SU-DHL-6 (cell line): ENCODE results near the gene RIMBP2.

Experiments
- H2AFZ ChIP-seq: fragments of 200-600 bp; sonication (generic); 2 replicates; pipeline ENCODE4 v1.6.1; 2014; ENCODE audit warnings: low read depth, mild to moderate bottlenecking, moderate library complexity, mixed read lengths, antibody characterized with exemption, low read length; ENCODE audit not compliant: severe bottlenecking
- H3F3A ChIP-seq: fragments of 200-600 bp; shearing (Covaris generic); 2 replicates; pipeline ENCODE4 v1.6.0; 2016; ENCODE audit warnings: antibody characterized with exemption, mild to moderate bottlenecking; ENCODE audit not compliant: insufficient read depth
- H3K27ac ChIP-seq: fragments of 200-600 bp; sonication (generic); 2 replicates; pipeline ENCODE4 v1.5.1; 2016; ENCODE audit warnings: low read depth, mild to moderate bottlenecking, low read length, moderate library complexity, mixed read lengths
- H3K27me3 ChIP-seq: fragments of 200-600 bp; sonication (generic), shearing (Covaris generic); 2 replicates; pipeline ENCODE4 v1.6.0; 2014; ENCODE audit warnings: mild to moderate bottlenecking, low read length
- H3K36me3 ChIP-seq: fragments of 200-600 bp; sonication (generic); 2 replicates; pipeline ENCODE4 v1.6.1; 2014; ENCODE audit warnings: mild to moderate bottlenecking, low read length, mixed read lengths
- H3K4me2 ChIP-seq: fragments of 300-600, 200-600 bp; shearing (Covaris generic), sonication (generic); 2 replicates; pipeline ENCODE4 v1.6.0; 2014; ENCODE audit warnings: low read length, low read depth, mild to moderate bottlenecking; ENCODE audit not compliant: poor library complexity, severe bottlenecking
- H3K4me3 ChIP-seq: fragments of 200-600 bp; sonication (generic); 2 replicates; pipeline ENCODE4 v1.5.1; 2014; ENCODE audit warnings: antibody characterized with exemption, low read length, mild to moderate bottlenecking, mixed read lengths; ENCODE audit not compliant: insufficient read depth, poor library complexity, severe bottlenecking
- H3K79me2 ChIP-seq: fragments of 200-600 bp; sonication (generic); 2 replicates; pipeline ENCODE4 v1.6.1; 2014; ENCODE audit warnings: mild to moderate bottlenecking, low read length, moderate library complexity; ENCODE audit not compliant: insufficient read depth
- H3K9ac ChIP-seq: fragments of 200-600 bp; sonication (generic); 2 replicates; pipeline ENCODE4 v1.7.0; 2014; ENCODE audit warnings: mild to moderate bottlenecking, low read length
- H3K9me2 ChIP-seq: fragments of 200-600 bp; sonication (generic); replicated peaks from 2 replicates; pipeline ENCODE4 v1.6.1; 2014; ENCODE audit warnings: low read length; ENCODE audit not compliant: insufficient read depth
- H3K9me3 ChIP-seq: fragments of 200-600 bp; sonication (generic); 2 replicates; pipeline ENCODE4 v1.6.1; 2014; ENCODE audit warnings: low read length, mixed read lengths; ENCODE audit not compliant: insufficient read depth
- H4K20me1 ChIP-seq: fragments of 200-600 bp; sonication (generic); 2 replicates; pipeline ENCODE4 v1.6.1; 2014; ENCODE audit warnings: low read depth, mild to moderate bottlenecking, antibody characterized with exemption, low read length, moderate library complexity, mixed read lengths
- EZH2phosphoT487 ChIP-seq: fragments of 200-600 bp; sonication (generic), shearing (Covaris generic); conservative IDR thresholded peaks from 2 replicates; pipeline ENCODE4 v1.6.1; 2018; ENCODE audit warnings: mild to moderate bottlenecking, antibody characterized with exemption, low read length, moderate library complexity, mixed read lengths
- TF ChIP-seq, protein P1 (sequence below): fragments of 200-600 bp; sonication (generic); IDR thresholded peaks from one replicate; pipeline ENCODE4 v1.5.1; 2017; ENCODE audit warnings: antibody characterized with exemption, mild to moderate bottlenecking, low read length, moderate library complexity; ENCODE audit not compliant: insufficient read depth, poor library complexity, severe bottlenecking

Gene RIMBP2

DNA sequence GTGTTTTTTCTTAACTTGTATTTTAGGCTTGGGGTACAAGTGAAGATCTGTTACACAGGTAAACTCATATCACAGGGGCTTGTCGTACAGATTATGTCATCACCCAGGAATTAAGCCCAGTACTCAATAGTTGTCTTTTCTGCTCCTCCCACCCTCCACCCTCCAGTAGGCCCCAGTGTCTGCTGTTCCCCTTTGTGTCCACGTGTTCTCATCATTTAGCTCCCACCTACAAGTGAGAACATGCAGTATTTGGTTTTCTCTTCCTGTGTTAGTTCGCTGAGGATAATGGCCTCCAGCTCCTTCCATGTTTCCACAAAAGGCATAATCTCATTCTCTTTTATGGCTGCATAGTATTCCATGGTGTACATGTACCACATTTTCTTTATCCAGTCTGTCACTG is 166.7 kb downstream of the RIMBP2 start:
- Histone ChIP-seq H2AFZ (no peak overlapping the region), H3K36me3 (no peaks in the 10 kb centered on the region), H3K4me3 (no peak overlapping the region), H3K79me2 (no peaks in the 10 kb centered on the region), H4K20me1 (no peaks in the 10 kb centered on the region), H3K27me3 (no peaks in the 10 kb centered on the region), H3K9me2 (no peaks in the 10 kb centered on the region), H3K27ac (no peak overlapping the region), H3K9ac (no peak overlapping the region), H3F3A (no peaks in the 10 kb centered on the region), H3K4me2 (no peak overlapping the region), H3K9me3 (no peaks in the 10 kb centered on the region)
- TF ChIP-seq, protein P1, sequence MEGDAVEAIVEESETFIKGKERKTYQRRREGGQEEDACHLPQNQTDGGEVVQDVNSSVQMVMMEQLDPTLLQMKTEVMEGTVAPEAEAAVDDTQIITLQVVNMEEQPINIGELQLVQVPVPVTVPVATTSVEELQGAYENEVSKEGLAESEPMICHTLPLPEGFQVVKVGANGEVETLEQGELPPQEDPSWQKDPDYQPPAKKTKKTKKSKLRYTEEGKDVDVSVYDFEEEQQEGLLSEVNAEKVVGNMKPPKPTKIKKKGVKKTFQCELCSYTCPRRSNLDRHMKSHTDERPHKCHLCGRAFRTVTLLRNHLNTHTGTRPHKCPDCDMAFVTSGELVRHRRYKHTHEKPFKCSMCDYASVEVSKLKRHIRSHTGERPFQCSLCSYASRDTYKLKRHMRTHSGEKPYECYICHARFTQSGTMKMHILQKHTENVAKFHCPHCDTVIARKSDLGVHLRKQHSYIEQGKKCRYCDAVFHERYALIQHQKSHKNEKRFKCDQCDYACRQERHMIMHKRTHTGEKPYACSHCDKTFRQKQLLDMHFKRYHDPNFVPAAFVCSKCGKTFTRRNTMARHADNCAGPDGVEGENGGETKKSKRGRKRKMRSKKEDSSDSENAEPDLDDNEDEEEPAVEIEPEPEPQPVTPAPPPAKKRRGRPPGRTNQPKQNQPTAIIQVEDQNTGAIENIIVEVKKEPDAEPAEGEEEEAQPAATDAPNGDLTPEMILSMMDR, result no peak
- no peak for TF ChIP-seq EZH2phosphoT487

GRCh38 chr12:130547480-130548155 is 168.5 kb downstream of the RIMBP2 start:
- TF ChIP-seq, protein P1, result no peak
- no peak for TF ChIP-seq EZH2phosphoT487
- Histone ChIP-seq H3K4me2 (no peak overlapping the region), H3F3A (no peaks in the 10 kb centered on the region), H3K27me3 (no peaks in the 10 kb centered on the region), H3K27ac (no peak overlapping the region), H3K79me2 (no peaks in the 10 kb centered on the region), H4K20me1 (no peaks in the 10 kb centered on the region), H3K4me3 (no peak overlapping the region), H3K9me3 (no peaks in the 10 kb centered on the region), H2AFZ (no peak overlapping the region), H3K36me3 (no peaks in the 10 kb centered on the region), H3K9ac (no peak overlapping the region), H3K9me2 (no peaks in the 10 kb centered on the region)

- Histone ChIP-seq H3K4me2 (no peak overlapping the region), H3K9me2 (no peaks in the 10 kb centered on the region), H3K4me3 (no peak overlapping the region), H3K79me2 (no peaks in the 10 kb centered on the region), H3K9ac (no peak overlapping the region), H2AFZ (no peak overlapping the region), H3K27ac (no peak overlapping the region), H3F3A (no peaks in the 10 kb centered on the region), H3K36me3 (no peaks in the 10 kb centered on the region), H3K27me3 (no peaks in the 10 kb centered on the region), H4K20me1 (no peaks in the 10 kb centered on the region), H3K9me3 (no peaks in the 10 kb centered on the region)
- TF ChIP-seq, protein P1, result no peak
- TF ChIP-seq EZH2phosphoT487, result no peak
Measured at GRCh38 chr12:130546494-130546893, 169.6 kb downstream of the RIMBP2 start.
